HG03139 (cell line): ENCODE data around the gene RIPPLY2.

Source experiments
- ATAC-seq: cut with Tn5 transposase; IDR thresholded peaks from one replicate; pipeline ENCODE4 v1.9.1; 2021; ENCODE audit not compliant: unreplicated experiment

Gene RIPPLY2

DNA sequence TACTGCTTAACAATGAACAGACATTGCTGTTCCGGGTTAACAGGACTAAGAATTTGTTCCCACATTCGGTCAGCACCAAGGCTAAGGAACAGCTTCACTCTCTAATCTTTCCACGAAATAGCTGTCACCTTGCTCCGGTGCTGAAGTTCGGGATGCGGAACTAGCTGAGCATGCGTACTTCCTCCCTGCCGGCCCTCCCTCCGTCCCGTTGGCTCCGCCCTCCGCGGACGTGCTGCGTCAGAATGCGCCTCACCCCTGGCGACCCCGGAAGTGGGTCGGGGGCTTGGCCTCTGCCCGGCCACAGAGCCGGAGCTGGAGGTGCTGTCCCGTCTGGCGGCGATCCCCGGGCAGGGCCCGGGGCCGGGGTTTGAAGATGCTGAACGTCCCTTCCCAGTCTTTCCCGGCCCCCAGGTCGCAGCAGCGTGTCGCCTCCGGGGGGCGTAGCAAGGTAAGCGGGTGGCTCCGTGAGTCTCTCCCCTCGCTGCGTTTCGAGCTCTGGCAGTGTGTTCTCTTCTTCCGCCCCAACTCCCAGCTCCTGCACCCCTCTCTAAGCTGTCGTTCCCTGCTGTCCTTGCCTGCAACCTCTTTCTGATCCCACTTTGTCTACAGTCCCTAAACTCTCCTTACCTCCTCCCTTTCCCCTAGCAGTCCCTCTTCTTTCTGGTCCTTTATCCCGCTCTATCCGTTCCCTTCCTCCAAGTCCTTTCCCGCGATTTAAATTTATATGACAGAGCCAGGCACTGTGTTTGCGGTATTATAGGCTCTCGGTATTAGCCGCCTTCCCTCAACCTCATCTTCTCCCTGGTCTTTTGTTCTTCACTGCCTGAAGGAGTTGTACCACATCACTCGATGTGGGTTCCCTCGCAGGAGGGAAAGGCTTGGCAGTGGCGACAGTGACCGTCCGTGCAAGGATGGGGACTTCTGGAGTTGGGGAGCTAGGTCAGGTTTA lies 6.5 kb downstream of the RIPPLY2 start, which contains the start of gene CYB5R4:
Gene CYB5R4, plus strand, starts transcription at position 280 of the 949 bp plus-strand sequence. Its CDS starts 94 bp downstream, at position 374.
- ATAC-seq: peak; percentile 98

DNA sequence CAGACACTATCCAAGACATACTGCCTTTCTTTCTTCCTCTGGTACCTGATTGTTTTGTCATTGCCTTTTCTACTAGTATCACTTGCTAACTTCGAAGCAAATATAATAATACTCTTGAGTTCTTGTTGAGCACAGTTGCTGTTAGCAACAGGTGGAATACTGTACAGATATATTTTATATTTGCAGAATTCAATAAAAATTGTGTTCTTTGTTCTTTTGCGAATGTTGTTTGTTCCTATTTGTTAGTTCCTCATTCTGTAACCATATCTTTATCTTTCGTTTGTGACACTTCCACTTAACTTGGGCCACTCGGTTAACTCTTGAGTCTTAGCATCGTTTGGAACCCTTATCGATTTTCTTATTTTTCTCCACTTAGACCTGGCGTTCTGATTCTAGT lies 7.2 kb downstream of the RIPPLY2 start:
- ATAC-seq: no peak

GRCh38 chr6:83860782-83861495 lies 7.8 kb downstream of the RIPPLY2 start:
- no peak for ATAC-seq

GRCh38 chr6:83862776-83863471 lies 9.8 kb downstream of the RIPPLY2 start:
- ATAC-seq: no peak

DNA sequence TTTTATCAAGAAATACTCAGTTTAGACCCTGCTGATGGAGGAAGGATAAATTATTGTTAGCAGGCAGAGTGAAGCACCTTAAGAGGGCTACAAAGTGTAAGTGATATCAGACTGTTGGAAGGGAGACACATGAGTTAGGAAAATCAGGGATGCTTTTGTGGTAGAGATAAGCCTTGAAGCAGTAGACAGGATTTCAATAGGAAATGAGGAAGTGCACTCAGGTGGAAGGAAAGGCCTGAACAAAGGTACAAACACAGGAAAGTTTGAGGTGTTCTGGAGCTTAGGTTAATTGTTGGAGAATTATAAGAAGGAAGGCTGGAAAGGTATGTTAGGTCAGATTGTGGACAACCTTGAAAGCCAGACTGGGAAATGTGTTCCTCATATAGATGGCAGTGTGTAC lies 13.9 kb downstream of the RIPPLY2 start:
- no peak for ATAC-seq

DNA sequence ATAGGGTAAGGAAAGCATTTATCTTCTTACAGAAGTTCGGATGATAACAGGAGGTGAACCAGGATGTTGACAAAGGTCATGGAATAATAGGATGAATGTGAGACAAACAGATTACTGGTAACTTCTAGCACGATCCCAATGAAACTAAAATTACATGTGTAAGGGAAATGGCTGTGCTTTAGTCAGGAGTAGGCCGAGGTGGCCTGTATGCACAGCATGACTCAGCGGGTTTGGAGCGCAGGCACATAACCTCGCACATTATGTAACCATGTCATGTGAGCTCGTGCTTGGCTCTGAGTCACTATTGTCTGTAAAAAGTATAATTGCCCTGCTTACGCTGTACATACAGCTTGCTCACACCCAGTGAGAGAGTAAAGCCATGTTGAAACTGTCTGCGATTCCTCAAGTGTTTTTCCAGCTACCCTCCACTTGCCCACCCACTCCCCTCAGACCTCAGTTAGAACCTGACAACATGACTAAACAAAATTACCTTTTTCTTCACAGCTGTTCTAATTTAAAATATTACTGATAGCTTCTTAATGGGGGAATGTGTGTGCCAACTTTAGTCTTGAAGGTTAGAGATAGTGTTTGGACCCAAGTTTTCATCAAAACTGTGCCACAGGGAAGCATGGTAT lies 14.5 kb downstream of the RIPPLY2 start:
- ATAC-seq: no peak

GRCh38 chr6:83868639-83869038 lies 15.5 kb downstream of the RIPPLY2 start:
- ATAC-seq: no peak

DNA sequence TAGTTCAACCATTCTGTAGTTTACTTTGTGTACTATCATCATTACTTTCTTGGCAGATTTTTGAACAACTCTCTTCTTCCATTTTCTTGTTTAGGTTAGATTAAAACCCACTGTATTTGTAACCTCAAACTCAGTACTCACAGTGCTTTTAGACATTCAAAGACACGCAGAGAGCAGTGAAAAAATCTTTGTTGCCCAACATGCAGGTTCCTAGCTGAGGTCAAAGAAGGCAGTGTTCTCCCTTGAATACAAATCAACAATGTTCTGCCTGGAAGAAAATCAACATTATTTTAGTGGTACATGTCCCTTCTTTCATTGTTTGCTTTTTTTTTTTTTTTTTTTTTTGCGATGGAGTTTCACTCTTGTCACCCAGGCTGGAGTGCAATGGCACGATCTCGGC lies 17.5 kb downstream of the RIPPLY2 start:
- no peak for ATAC-seq

- no peak for ATAC-seq
Observed at GRCh38 chr6:83872386-83873118, 19.4 kb downstream of the RIPPLY2 start.

- ATAC-seq: no peak
Observed at GRCh38 chr6:83873869-83874268, 20.7 kb downstream of the RIPPLY2 start.

DNA sequence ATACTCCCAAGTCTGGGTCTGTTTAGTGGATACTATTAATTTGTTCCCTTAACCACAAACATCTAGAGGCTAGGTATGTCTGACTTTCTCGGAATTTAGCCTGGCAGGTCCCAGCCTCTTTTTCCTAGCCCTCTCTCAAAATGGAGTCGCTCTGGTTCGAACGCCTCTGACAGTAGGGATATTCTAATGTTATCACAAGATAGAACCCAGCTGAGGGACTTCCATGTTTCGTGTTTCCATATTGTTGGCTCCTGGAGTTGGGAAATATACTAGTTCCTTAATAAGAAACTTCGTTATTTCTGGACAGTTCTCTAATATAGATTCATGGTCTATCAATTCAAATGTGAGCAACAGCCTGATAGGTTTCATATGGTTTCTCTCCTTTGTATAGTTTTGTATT lies 22.7 kb downstream of the RIPPLY2 start:
- no peak for ATAC-seq

DNA sequence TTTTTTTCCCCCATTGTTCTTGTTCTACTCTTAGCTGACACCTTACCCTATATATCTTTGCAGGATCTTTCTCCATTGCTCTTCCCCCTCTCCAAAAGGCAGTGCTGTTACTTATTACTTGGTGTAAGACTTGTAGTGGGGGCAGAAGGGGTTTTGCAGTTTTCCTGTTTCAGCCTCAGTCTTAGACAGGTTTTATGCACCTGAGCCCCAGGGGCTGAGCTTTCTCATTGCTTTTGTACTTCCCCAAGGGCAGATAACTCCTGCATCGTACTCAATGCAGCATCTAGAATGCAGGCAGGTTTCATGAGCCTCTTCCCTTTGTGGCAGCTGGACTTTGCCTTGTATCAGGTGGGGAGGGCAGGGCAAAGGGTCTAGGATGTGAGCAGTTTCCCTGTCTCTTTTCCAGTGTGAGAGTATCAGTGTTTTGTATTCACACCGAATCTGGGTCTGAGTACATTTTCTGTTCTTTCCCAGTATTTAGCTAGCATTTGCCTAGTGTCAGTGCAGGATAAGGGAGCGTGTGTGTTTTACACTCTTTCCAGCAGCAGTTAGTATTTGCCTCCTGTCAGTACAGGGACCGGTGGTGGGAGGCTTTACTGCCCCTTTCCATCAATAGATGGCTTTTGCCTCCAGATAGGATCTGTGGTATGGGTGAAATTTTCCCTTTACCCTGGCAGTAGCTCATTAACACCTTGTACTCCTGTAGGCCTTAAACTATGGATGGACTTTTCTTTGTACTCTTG lies 25.9 kb downstream of the RIPPLY2 start:
- ATAC-seq: no peak

GRCh38 chr6:83879746-83880145 lies 26.6 kb downstream of the RIPPLY2 start:
- ATAC-seq: no peak

DNA sequence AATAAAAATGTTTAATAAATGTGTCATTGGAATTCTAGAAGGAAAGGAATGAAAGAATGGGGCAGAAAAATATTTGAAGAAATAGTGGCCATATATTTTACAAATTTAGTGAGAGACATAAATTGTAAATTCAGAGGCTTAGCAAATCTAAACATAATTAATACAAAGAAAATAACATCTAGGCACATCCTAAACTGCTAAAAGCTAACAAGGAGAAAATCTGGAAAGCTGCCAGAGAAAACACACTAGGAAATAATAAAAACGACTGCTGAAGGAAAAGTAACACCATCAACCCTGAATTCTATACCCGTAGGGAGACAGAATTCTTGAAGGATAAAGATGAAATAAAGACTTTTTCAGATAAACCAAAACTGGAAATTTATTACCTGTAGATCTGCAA lies 30.1 kb downstream of the RIPPLY2 start:
- no peak for ATAC-seq

- peak; percentile 84 for ATAC-seq
Observed at GRCh38 chr6:83884523-83884922, 31.4 kb downstream of the RIPPLY2 start.

- no peak for ATAC-seq
Observed at GRCh38 chr6:83885984-83886383, 32.8 kb downstream of the RIPPLY2 start.

GRCh38 chr6:83889621-83890020 lies 36.5 kb downstream of the RIPPLY2 start:
- no peak for ATAC-seq

- ATAC-seq: no peak
Observed at GRCh38 chr6:83890520-83890919, 37.4 kb downstream of the RIPPLY2 start.

DNA sequence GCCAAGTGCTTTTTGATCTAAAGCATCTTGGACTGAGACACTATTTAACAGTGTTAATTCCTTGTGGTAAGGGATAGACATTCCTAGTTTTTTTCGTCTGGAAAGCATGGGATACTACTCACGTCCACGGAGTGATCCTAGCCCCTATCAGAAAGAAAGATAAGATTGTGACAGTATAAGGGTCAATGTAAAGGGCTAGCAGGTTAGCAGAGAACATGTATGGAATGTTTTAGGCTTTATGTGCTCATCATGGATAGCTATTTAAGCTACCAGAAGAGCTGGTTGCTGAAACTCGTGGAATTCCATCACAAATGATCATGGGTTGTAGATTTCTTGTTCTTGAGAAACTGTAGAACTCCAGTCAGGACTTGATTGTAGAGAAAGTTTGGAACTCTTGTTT lies 38.4 kb downstream of the RIPPLY2 start:
- no peak for ATAC-seq

DNA sequence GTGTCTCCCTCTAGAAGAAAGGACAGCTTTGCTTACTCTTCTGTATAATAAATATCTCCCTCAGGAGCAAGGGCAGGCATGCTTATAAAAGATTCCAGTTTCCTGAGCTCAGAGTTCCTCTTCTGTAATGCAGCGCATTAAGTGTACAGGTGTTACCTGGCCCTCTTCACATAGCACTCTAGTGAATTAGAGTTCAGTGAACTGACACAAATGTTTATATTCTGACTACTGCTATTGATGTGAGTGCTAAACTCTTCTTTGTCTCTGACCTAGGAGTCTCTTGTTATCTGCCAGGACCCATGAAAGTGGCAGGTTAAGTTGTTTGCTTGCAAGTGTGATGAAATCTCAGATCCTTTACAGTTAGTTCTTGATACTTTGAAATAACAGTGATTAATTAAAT lies 39.9 kb downstream of the RIPPLY2 start:
- ATAC-seq: no peak
